GM19025 (cell line): ENCODE data around the gene VCAN.

Source experiments
- ATAC-seq: cut with Tn5 transposase; IDR thresholded peaks from one replicate; pipeline ENCODE4 v1.9.1; 2021; ENCODE audit warnings: mild to moderate bottlenecking, low read depth, moderate library complexity; ENCODE audit not compliant: unreplicated experiment

The VCAN gene

DNA sequence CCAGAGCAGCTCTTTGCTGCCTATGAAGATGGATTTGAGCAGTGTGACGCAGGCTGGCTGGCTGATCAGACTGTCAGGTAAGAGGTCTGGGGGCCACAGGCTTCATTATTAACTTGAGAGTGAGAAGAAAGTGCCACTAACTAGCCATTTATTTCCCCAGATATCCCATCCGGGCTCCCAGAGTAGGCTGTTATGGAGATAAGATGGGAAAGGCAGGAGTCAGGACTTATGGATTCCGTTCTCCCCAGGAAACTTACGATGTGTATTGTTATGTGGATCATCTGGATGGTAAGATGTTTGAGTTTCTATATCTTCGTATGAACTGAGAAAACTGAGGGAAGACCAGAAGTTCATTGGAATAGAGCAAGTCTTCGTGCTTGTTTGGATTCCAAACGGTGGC, 22.1 kb downstream of the VCAN start:
- no peak for ATAC-seq

DNA sequence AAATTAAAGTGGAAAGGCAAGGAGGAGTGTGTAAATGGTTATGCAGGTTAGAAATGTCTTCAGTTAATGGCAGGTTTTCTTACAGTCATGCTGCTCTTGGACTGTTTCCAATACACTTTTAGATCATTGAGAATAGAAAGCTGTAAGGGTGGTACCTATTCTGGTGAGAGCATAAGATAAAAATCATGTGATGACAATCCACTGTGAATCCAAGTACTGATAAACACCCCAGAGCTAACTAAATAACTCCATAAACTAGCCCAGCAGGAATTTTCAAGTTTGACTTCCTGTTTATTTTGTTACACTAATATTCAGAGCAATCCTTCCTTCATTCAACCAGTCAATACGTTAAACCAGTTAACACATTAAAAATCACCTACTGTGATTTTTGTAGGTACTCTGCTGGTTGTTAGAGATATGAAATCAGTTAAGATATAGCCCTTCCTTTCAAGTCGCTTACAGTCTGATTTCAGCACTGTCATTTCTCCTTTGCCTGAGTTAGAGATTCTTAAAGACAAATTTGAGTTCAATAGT, 22.6 kb downstream of the VCAN start:
- no peak for ATAC-seq

DNA sequence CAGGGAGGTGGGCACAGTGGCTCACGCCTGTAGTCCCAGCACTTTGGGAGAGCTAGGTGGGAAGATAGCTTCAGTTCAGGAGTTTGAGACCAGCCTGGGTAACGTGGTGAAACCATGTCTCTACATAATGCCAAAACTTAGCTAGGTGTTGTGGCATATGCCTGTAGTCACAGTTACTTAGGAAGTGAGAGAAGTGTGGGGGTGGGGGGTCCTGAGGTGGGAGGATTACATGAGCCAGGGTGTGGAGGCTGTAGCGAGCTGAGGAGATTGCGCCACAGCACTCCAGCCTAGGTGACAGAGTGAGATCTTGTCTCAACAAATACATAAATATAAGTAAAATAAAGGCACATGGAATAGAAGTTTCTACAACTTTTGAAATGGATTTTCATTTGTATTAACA, 23.1 kb downstream of the VCAN start:
- no peak for ATAC-seq

DNA sequence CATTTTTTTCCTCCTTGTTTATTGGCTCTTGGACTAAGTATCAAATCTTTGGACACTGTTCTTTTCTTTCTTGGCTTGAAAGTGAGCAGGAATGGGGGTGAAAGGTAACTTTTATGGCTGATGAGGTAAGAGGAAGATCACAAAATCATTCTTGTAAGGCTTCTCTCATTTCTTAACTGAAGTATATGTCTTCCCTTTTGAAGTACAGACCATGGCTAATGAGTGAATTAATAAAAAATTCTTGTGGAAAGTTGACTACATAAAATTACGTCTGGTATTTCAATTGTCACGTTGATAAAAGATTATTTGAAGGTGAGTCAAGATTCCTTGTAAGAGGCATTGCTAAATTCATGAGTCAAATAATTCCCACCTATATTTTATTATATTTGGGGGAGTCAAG, 25.1 kb downstream of the VCAN start:
- no peak for ATAC-seq

DNA sequence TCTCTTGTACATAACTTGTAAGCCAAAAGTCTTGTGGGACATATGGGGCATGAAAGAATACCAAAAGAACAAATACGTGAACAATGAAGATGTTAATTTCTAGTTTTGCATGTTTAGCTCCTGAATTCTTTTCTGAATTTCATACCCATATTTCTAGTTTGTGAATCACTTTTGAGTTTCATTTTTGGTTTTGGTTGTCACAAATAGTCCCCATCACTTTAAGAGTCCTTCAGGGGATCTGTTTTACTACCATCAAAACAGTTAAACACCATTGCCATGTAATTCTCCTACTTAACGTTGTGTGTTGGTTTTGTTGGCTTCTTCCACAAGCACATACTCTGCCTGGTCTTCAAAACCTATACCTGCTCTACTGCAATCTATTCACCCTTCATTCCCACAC, 27.0 kb downstream of the VCAN start:
- peak; percentile 51 for ATAC-seq

DNA sequence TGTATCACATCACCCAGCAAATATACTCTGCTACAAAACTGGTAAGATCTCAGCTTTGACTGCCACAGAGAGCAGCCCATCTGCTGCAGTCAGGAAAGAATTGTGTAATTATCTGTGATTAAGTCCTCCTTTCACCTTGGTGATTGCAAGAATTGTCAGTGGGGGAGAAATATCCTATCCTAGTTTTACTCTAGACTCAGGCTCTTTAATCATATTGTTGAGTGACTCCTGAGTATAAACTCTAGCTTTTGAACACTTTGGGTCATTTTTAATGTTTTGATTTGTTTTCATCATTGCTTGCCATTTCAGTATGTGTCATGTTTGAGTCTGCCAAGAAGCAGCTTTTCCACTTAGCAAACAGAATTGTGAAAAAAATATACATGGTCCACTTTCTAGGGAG, 32.1 kb downstream of the VCAN start:
- no peak for ATAC-seq

DNA sequence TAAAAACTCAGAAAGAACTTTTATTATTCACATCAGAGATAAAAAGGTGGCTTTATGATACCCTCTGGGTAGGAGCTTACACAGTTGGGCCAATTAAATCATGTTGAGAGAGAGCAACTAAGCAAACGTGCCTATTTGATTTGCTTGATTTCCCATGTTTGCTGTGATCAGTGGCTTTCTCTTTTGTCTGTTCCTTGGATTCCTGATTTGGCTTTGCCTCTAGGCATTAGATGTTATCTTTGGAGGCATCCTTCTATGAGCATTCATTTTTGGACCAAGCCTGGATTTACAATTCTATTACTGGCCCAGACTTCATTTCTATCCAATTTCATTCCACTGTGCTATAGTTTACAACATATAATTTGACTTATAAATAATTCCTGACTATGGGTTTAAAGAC, 35.9 kb downstream of the VCAN start:
- ATAC-seq = no peak

DNA sequence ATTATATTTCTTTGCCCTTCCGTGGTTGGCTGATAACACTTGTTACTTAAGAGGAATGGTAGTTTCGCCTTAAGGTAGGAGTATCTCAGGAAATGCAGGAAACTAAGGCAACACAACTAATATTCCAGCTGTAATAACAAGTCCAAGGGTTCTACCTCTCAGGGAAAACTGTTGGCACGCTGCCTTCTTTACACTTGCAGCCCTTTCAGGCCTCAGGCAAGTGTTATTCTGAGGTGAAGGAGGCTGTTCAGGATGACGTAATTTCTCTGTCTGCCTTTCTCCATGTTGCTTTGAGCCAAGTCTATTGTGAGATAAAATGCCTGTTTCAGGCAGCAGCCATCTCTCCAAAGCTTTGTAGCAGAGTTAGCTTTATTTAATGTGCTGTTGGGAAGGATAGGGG, 38.0 kb downstream of the VCAN start:
- no peak for ATAC-seq

DNA sequence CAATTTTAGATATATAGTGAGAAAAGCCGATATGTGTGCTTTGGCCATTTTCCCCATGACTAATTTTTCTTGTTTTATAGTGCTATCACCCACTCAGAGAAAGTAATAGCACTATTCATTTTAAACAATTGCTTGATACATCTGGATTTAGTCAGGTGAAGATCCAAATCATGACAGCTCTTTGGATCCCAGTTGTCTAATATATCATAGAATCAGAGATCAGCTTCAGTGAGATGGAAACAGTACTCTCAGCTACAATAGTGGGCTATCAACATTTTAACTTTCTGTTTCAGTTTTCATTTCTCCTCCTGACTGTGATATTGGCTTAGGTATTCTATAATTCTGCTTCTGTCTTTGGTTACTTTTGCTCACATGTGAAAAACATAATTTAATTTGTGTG, 38.7 kb downstream of the VCAN start:
- peak; percentile 91 for ATAC-seq

DNA sequence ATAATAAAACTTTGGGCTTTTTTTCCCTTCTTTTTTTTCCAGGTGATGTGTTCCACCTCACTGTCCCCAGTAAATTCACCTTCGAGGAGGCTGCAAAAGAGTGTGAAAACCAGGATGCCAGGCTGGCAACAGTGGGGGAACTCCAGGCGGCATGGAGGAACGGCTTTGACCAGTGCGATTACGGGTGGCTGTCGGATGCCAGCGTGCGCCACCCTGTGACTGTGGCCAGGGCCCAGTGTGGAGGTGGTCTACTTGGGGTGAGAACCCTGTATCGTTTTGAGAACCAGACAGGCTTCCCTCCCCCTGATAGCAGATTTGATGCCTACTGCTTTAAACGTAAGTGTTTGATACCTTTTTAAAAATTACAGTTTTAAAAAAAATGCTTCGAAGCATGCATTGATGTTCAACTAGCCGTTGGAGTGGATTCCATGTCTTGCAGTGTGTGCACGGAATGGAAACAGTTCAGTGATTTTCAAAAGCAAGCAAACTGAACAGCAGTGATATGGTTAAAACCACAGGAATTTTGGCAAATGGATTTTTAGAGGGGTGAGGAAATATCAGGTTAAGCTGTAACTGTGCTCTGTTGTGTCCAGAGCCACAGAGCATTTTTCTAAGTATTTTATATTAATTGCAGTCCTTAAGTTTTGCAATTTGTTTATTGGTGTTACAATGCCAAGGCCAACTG, 40.7 kb downstream of the VCAN start:
- no peak for ATAC-seq

DNA sequence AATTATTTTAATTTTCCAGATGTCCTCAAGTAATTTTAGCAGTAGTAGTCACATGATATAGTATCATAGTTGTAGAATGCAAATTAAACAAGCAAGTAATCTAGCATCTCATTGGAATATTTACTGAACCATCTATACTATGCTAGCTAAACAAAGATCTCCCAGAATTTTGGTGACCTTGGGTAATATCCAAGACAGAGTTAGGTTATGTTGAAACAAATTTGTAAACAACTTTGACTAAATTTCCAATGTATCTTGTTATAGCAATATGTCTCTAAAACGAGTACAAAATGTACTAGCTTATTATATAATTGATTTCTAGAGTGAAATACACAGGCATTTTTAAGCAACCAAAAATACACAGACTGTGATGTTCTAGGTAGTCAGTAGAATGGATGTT, 41.5 kb downstream of the VCAN start:
- no peak for ATAC-seq

DNA sequence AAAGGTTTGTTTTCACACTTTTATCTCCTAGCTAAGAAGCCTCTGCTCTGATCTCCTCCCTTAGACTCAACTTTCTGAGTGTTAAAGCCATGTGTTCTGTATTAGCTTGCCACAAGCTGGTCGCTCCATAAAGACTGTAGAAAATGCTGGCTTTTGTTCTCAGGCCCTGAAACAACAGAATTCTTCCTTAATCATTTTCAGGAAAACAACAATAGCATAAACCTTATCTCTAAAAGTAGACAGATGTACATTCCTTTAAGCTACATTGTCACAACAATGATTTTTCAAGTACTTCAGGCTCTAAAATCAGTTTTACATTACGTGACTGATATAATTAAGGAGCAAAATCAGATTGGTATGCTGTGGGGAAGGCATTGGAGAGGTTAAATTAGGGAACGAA, 41.9 kb downstream of the VCAN start:
- ATAC-seq = no peak

DNA sequence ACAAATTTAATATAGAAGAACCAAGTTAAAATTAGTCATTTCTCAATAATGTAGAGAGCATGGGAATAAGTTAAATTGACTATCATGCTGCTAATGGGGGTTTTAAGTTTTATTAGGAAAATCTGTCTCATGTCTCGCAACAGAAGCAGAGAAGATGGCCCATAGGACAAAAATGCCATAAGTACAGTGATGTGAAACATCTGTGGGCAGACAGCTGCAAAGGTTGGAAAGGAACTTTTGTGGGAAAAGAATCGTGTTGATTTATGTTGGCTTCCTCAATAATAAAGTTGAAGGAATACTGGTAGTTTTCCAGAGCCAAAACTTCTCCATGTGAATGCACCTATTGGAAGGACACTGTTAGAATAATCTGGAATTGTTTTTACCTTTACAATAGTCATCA, 44.8 kb downstream of the VCAN start:
- ATAC-seq = no peak

DNA sequence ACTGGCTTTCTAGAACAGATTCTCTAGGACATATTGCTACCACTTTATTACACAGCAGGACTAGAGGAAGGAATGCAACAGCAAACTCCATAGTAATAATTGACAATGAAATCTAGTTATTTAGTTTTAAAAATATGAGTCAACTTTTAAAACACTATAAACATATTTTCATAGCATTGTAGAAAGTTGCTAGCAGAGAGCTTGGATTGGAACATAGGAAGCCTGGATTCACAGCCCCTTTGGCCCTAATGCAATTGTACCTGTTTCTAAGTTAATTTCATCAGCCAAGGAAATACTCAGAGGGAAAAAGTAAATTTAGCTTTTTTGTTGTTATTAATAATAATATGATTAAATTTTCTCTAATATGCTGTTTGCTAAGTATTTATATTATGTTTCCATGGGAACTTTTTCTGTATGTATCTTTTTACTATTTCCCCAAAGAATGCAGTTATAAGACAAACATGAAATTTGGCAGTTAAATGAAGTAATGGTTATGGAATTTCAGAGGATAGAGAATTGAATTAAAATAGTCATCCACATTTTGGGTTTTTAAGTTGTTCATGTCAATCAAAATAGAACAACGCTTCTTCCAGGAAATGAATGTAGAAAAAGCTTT, 45.6 kb downstream of the VCAN start:
- ATAC-seq = no peak

DNA sequence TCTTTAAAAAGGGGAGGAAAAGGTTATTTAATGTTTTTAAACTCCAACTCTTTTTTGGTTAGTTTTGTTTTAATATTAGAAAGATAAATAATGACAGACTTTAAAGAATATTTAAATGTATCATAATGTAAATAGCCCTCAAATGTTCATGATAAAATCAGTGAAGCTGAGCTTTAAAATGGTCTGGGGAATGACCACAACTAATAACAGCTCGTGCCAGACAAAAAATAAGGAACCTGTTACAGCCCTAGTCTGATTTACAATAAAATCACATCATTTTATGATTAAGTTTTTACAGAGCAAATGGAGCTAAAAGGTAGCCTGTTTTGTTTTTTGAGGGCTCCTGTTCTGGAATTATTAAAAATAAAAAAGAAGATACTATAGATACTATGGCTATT, 46.1 kb downstream of the VCAN start:
- no peak for ATAC-seq

DNA sequence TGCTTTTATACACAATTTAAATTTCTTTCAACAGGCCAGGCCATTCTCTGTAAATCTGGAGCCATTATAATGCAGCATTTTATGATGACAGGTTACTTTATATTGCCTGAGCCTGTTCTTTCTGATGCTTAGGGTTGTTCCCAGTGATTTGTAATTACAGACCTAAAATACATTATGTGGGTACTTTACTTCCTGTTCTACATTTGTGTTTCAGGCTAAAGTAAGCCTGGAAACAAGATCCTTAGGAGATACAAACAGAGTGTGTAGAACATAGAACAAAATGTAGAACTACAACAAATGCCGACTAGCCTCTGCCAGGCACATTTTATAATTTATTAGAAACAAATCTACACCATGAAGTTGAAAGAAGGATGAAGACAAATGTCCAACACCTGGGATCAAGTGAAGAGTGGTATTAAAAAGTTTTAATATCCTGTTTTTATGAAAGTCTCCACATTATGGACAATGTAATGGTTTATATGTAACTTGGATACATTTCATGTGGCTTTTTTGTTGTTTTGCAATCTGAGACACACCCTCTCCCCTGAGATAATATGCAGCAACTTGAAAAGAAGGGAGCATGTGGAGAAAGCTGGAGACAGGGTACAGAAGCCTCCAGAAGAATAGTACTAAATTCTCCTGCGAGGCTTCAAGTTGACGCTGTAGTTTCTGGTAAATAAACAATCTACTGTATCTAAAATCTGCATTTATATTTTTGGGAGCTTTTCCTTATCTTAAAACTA, 46.9 kb downstream of the VCAN start:
- no peak for ATAC-seq

DNA sequence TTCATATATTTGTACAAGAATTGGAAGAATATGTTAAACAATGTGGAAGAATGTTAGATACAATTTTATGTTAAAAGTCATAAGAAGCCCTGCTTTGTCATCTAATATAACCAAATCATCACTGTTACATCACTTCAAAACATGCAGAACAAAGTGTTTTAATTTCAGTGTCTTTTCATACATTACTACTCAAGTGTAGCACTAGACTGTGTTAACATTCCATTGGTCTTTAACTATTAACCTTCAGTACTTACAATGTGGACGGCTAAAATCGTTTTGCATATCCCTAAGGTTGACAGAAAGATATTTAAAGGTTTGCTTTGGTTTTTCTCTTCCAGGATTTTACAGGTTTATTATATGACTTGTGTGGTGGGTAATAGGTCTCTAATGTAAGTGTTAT, 50.9 kb downstream of the VCAN start:
- no peak for ATAC-seq

DNA sequence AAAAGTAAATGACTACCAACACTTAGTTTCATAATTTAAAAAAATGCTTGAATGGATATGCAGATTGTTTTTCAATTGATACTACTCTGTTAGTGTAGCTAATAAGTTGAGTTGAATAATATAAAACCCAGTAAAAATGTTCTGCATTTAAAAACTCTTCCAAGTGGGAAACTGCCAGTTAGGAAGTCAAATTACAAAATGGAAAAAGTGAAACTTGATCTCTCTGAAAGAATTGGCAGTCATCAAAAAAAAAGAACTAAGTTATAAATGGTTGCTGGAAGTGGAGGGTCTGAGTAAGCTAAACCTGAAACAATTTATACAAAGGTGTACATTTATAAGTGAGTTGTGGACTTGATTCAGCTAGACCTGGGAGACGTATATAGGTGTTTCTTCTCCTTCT, 52.4 kb downstream of the VCAN start:
- ATAC-seq = no peak

DNA sequence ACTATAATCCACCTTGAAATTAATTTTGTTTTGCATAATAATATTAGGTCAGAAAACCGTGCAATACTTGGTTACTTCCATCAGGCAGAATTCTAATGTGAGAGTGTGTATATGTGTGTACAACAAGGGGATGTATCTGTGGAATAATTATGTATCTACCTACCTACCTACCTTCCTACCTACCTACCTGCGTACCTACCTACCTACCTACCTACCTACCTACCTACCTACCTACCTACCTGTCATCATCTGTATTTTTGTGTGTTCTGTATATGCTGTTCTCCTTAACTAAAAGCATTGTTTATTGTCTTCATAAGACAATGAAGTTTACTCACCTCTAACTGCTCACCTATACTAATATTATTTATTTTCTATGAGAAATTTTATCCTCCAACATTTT, 52.8 kb downstream of the VCAN start:
- no peak for ATAC-seq

DNA sequence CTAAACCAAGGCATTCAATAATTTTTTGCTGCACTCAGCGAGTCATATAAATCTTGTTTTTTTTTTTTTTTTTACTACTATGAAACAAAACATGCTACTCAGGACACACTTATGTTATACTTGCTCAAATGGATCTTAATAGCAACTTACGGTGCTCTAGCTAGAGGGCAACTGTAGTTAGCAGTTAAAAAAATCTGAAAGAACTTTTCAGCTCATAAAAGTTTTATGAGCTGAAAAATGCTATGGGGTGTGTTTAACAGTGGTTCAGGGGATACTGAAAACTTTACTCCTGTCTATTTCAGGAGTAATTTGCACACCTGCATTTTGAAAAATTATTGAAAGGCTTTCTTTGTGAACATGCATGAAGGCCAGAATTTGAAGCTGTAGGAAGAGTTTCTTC, 53.4 kb downstream of the VCAN start:
- ATAC-seq = no peak

DNA sequence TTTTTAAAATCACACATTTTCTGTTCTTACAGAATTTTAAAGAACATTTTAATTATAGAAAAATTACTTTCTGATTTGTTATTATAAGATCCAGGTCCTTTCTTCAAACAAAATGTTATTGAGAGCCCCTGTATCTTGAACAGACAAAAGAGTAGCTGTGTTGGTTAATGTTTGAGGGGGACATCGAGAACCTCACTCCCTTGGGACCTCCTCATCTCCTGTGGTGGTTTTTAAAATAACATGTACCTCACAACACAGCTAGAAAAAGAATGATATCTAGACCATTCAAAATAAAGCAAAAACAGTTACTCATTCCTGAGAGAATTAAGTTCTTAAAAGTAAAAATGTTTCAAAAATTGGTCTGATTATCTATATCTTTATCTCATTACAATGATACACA, 54.7 kb downstream of the VCAN start:
- no peak for ATAC-seq

DNA sequence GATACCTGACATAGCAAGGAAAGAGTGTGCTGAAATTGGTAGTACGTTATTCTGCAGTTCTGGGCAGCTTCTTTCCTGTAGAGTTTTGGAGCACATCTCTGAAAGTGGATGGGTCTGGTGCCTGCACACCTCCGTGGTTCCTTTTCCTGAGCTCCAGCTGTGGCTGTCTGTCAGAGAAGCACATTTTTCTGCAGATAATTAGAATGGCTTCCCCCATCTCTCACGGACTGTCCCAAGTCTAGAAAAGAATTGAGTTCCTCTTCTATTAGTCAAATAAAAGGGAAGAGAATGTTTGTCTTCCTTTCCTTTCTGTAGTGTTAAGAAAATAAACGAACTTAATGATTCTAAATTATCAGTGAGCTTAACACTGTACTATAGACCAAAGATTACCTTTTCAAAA, 55.7 kb downstream of the VCAN start:
- ATAC-seq = no peak
